Activated T-helper 1 cell treated with anti-CD3 and anti-CD28 coated beads, Interleukin-2, amount 50 U/mL, for 16 hours (primary cell): ENCODE measurements around the gene PLCB1.

Experiments
- DNase-seq, 2 donors: peaks; one replicate each; pipeline ENCODE4 v3.0.0-alpha.2; 2020; ENCODE audit warnings: low read depth in 1 of 2, low spot score in 1 of 2

PLCB1 gene

GRCh38 chr20:8855315-8855714 is 723.2 kb downstream of the PLCB1 start:
- no peak for DNase-seq

DNA sequence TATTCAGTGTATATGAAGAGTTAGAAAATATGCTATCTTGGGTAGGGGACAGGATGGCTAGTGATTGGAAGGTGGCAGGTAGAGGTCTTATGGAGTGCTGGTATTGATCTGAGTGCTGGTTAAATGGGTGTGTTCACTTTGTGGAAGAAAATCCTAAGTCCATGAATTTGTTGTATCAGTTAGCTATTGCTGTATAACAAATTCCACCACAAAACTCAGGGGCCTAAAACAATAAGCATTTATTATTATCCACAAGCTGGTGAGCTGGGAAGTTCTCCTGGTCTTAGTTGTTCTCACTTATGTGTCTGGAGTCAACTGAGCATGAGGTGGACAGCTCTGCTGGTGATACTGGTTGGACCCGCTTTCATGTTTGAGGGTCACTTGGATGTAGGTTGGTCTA is 724.6 kb downstream of the PLCB1 start:
- no peak for DNase-seq

GRCh38 chr20:8858181-8858787 is 726.2 kb downstream of the PLCB1 start:
- DNase-seq = no peak

GRCh38 chr20:8860011-8860495 is 728.0 kb downstream of the PLCB1 start:
- DNase-seq = no peak

GRCh38 chr20:8862092-8862491 is 730.0 kb downstream of the PLCB1 start:
- no peak for DNase-seq

GRCh38 chr20:8865636-8866035 is 733.6 kb downstream of the PLCB1 start:
- DNase-seq = no peak

DNA sequence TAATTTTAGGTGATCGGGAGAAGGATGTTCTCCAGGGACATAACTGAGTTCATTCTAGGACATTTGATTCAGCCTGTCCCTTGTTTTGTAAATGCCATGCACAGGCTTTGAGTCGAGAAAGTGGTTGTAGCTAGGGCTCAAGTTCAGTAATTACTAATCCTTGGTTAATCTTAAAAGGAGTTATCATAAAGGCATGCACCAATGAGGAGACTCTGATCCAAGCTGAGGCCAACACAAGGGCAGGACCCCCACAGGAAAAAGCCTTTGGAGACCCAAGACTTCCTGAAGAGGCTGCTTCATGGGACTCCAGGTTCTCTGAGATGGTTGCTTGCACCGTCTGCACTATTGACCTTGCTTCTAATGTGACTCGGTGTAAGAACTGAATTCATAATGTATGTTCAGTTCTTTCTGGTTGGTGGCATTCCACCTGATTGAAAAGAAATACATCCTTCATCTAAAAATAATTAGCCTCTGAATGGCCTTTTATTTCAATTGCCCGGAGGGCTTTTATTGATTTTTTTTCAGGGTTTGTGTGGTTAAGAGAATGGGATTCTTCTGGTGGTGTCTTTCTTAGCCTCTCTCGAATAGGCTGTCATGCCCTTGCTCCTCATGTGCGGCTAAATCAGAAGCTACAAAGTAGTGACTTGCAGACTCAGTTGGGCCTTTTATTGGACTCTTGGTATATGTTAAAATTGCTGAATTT is 735.1 kb downstream of the PLCB1 start:
- DNase-seq = no peak

GRCh38 chr20:8870652-8871051 is 738.6 kb downstream of the PLCB1 start:
- no peak for DNase-seq

- DNase-seq = no peak
Observed at GRCh38 chr20:8874437-8874836, 742.4 kb downstream of the PLCB1 start.

- DNase-seq = no peak
Observed at GRCh38 chr20:8875586-8875985, 743.5 kb downstream of the PLCB1 start.

- no peak for DNase-seq
Observed at GRCh38 chr20:8876366-8876765, 744.3 kb downstream of the PLCB1 start.

DNA sequence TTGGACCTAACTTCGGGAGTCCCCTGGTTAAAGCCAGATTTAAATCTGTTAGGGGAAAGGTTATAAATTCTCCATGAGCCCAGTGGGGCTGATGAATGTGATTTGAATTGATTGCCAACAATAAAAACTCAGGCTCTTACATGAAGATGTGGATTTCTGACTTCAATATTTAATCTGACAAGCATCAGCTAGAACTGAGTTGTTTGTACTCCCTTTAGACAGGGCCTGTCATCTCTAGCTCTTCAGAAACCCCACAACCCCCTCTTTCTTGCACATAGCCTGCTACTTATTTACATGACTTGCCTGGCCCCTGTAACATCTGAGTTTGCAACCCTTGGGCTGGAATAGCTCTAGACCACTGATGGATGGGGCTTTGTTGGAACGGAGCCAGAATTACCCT is 745.2 kb downstream of the PLCB1 start:
- no peak for DNase-seq

GRCh38 chr20:8879669-8880068 is 747.6 kb downstream of the PLCB1 start:
- DNase-seq = no peak

DNA sequence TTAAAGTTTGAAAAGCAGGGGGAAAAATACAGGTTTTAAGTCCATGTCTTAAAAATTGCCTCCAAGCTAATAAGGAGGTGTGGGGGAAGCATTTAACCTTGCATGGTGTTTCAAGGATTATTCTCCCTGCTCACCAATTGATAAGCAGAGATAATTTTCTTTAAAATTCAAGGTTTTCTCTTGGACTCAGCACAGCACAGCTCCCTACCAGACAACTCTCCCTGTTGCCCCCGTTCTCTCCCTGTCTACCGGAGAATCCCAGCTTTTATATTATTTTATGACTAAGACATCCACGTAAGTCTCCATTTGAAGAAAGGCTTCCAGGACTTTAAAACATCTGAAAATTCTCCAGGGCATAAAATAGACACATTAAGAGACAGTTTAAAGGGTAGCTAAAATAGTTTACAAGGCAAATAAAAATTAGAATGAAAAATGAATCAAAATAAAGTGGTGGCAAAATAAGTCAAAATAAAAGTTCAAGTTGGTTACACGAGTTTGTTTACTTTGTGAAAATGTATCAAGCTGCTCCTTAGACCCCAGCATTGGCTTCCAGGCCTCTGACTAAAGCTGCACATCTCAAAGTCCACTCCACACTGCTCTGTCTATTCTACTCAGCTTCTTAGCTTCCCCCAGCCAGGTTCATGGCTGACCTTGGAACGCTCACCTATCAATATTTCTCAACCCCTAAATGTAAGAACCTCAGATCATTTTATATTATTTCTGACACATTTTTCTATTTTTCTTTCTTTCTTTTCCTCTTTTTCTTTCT is 748.2 kb downstream of the PLCB1 start:
- no peak for DNase-seq

GRCh38 chr20:8891039-8891438 is 759.0 kb downstream of the PLCB1 start:
- no peak for DNase-seq

DNA sequence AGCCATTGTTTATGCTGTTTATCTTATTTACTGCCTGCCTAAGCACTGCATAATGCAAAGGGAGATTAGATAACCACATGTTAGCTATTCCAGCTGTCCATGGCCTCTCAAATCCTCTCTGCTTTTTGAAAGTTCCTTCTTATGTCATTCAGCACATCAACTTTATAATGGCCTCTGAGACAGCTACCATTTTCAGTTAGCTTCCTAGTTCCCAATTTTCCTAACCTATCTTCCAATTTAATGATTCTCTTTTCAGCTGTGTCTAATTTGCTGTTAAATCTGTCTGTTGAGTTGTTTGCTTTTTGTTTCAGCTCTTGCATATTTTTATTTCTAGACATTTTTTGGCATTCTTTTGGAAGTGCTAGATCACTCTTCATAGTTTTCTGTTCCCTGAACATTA is 763.4 kb downstream of the PLCB1 start:
- DNase-seq = no peak

- no peak for DNase-seq
Observed at GRCh38 chr20:8898823-8899222, 766.8 kb downstream of the PLCB1 start.

GRCh38 chr20:8901237-8902025 is 769.4 kb downstream of the PLCB1 start:
- no peak for DNase-seq

- no peak for DNase-seq
Observed at GRCh38 chr20:8903655-8904605, 771.9 kb downstream of the PLCB1 start.

DNA sequence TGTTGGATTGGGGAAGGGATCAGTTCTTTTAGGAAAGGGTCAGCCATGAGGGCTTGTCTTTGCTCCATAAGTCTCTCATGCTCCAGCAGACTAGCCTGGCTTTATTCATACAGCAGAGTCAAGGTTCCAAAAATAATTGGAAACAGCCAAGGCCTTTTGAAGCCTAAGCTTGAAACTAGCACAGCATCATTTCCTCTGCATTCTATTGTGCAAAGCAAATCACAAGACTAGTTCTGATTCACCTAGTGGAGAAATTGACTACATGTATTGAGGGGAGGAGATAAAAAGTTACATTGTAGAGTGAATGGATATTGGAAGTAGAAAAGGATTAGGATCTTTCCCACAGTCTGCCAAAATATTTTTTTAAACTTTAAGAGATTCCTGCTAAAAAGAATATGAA is 777.5 kb downstream of the PLCB1 start:
- no peak for DNase-seq
